ENCODE results near the gene NPTN.

NPTN gene

DNA sequence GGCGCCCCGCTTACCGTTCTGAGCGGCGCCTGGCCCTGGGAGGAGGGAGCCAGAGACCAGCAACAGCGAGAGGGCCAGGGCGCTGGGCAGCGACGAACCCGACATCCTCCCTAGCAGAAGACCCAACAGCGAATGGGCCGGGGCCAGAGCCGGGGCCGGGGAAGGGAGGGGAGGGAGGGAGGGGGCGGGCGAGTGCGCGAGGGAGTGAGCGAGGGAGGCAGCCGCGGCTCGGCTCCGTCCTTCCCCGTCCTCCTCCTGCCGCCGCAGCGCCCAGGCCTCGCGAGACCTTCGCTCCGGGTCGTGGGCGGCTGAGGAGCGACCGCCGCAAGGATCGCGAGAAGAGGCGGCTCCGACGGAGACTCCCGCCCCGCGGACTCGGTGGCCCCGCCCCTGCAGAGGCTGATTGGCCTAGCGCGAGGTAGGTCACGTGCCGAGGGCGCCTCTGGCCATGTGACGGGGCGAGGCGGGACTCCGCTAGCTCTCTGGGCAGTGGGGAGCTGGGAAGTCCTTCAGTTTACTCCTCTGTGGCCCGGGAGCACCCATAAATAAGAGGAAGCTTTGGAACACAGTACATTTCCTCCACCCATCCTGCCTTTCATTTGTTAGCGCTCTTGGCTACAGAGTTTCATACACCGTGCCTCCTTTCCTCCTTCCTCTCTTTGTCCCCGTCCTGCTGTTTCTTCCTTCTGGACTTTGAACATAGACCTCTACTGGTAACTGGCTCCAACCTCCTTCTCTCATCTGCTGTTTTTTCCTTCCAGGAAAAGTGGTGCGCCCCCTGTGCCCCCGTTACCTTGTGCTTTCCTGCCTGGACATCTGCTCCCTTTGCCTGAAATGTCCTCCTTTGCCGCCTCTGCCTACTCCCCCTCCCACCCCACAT is at the start of gene NPTN:
NPTN (minus strand) TSS at position 279 of the 880 bp plus-strand sequence; CDS start at position 105, 174 bp downstream.
- peak; percentile 95 for DNase-seq (ENCODE audit: low read depth)

DNA sequence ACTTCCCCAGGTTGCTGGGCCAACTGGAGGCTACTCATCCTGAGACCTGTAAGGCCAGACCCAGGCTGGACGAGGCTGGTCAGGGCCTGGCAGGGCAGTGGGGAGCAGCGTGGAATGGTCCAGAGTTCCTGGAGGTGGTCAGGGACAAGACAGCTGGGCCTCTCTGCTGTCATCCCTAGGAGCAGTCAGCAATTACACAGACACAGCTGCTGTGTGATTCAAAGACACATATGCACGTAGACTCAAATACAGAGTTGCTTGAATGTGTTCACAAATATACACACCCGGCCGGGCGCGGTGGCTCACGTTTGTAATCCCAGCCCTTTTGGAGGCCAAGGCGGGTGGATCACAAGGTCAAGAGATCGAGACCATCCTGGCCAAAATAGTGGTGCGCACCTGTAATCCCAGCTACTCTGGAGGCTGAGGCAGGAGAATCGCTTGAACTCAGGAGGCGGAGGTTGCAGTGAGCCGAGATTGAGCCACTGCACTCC is 49.5 kb upstream of the NPTN start:
- DNase-seq (ENCODE audit: low read depth), result no peak

DNA sequence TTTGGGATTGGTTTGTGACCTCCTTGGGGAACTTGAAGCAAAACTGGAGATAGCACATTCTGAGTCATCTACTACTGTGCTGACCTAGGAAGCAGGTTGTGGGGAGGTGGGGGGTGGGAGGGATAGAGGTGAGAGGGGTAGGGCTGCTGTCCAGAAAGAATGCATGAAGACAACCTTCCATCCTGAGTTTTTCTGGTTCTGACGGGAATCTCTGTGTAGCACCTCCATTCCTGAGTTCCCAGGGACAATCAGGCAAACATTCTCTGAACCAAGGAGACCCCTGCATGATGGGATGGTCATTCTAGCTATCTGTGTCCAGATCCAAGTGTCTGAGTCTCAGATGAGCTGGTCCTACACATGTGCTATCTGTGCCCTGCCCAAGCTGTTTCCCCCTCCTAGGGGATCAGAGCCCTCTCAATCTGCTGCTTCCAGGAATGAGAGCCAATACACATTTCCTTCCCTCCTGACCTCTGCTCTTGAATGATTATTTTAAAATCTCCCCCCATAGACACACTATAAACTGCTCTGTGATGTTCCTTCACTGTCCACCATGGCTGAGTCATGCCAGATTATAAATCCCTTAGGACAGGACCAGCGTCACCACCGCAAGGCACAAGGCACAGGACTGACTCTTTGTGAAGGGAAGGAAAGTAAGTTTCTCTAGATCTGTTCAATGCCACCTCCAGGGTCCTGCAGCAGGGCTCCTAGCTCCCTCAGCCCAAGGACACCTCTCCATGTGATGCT is 48.8 kb upstream of the NPTN start:
- DNase-seq (ENCODE audit: low read depth), result no peak

DNA sequence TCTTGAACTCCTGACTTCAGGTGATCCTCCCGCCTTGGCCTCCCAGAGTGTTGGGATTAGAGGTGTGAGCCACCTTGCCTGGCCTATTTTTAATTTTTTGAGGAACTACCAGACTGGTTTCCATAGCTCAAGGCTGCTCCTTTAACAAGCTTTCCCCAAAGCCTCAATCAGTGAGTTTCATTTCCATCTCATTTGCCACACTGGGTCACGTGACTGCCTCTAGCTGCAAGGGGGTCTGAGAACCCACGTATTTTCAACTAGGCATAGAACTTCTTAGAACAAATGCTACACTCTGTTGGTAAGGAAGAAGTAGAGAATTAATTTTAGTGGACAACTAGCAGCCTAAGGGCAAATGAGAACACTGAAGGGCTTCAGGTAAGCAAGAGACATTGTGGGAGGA is 47.9 kb upstream of the NPTN start:
- no peak for DNase-seq (ENCODE audit: low read depth)

DNA sequence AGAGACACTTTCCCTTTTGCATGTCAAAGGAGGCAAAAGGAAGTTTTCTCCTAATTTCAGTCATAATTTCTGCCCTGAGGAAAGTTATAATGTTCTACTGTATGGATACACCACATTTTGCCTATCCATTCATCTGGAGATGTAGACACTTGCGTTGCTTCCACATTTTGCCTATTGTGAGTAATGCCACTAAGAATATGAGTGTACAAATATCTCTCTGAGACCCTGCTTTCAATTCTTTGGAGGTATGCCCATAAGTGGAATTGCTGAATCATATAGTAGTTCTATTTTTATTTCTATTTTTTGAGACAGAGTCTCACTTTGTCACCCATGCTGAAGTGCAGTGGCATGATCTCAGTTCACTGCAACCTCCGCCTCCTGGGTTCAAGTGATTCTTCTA is 47.4 kb upstream of the NPTN start:
- DNase-seq (ENCODE audit: low read depth), result no peak

DNA sequence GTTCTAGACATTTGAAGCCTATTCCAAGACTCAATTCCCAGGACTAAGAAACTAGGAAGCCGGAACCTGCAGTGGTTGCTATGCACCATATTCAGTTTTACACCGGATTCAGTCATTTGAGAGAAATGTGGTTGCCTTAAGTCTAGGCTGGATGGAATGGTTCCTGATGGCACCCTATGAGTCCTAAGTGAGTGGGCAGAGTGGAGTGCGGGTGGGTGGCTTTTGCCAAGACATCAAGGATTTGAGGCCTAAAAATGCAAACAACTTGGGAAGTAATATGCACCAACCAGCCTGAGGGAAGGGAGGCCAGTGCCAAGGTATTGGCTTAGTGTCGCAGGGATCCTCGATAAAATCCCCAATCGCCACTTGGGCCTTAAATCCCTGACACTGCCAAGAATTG is 46.8 kb upstream of the NPTN start:
- no peak for DNase-seq (ENCODE audit: low read depth)

DNA sequence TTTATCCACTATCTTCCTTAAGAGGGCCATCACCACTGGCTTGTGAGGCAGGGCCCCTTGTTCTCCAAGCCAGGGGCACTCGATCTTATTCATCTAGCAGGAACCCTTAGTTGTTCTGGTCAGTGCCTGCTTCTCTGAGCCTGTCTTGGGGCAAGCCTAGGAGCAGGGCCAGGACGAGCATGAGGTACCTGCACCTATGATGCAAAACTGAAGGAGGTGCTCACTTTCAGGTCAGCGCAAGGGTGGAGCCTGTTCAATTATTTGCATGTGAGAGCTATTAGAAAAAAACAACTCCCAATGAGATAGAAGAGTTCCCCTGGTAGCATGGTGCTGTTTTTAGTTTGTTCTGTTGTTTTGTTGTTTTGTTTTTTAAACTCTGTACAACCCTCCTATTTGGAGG is 46.0 kb upstream of the NPTN start:
- DNase-seq (ENCODE audit: low read depth), result no peak

DNA sequence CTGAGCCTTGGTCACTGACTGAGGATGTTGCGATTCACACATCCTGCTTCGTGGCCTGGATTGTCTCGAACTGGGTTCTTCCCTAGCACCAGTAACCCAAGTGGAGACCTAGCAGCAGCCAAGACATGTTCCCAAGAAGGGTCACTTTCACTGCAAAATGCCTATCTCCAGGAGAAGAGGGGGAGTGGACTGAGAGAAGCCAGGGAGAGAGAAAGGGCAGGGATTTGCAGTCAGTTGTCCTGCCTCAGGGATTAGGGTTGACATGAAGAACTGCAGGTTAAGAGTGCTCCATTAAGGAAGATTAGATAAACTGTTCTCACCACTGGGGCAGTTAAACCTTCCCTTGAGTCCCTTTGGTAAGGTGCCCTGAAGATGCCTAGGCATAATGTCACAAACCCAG is 45.3 kb upstream of the NPTN start:
- no peak for DNase-seq (ENCODE audit: low read depth)

DNA sequence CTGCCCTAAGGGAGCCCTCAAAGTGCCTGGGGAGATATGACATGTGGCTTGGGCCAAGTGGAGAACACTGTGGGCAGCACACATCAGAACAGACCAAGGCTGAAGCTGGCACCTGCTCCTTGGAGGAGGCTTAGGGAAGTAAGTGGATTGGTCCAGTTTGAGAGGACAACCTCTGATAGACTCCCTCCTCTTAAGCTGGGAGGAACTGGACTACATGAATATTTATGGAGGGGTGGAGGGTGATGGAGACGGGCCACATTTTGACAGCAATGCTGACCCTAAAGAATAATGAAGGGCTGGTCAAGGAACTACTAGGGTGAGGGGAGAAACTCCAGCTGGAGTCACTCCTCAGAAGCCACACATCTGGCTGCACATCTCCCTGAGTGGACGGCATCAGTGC is 44.5 kb upstream of the NPTN start:
- DNase-seq (ENCODE audit: low read depth), result no peak

DNA sequence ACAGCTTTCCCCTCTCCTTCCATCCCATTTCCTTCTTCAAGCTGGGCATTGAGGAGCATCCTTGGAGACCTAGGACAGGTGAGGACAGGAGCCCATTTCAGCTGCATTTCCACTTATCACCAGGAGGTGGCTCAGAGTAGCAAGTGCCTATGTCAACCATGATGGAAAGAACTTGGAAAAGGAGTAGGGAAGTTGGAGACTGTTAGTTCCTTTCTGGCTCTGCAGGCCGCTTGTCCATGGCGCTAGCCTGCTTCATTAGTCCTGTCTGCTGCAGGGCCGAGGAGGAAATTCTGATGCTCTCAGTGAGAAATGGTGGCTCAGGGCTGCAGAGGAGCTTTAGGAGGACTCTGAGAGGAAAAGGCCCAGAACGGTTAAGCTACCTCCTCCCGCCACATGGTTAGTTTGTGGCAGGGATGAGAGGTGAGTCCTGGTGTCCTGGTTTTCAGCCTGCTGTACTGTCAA is 44.0 kb upstream of the NPTN start:
- no peak for DNase-seq (ENCODE audit: low read depth)

DNA sequence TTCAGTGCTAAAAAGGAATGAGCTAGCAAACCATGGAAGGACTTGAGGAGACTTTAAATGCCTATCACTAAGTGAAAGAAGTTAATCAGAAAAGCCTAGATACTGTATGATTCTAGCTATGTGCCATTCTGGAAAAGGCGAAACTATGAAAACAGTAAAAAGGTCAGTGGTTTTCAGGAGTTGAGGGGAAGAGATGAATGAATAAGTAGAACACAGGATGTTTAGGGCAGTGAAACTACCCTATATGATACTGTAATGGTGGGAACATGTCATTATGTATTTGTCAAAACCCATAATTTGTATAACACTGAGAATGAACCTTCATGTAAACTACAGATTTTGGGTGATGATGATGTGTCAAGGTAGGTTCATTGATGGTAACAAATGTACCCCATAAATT is 41.4 kb upstream of the NPTN start:
- DNase-seq (ENCODE audit: low read depth), result no peak

DNA sequence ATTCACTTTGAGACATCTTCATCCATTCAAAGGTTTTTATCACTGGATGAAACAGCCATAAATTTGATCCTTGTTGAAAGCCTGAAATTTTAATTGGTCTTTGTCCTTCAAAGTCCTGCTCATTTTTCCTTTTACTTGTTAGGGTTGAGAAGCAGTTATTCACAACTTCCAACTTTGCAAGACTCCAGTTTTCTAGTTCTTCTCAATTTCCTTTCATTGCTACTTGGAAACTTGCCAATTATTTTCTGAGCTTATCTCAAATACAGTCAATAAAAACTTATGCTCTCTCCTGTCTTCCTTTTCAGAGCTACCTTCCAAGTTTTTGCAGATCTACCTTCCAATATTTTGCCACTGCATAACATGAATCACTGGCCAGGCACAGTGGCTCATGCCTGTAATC is 27.3 kb upstream of the NPTN start:
- DNase-seq (ENCODE audit: low read depth), result no peak

DNA sequence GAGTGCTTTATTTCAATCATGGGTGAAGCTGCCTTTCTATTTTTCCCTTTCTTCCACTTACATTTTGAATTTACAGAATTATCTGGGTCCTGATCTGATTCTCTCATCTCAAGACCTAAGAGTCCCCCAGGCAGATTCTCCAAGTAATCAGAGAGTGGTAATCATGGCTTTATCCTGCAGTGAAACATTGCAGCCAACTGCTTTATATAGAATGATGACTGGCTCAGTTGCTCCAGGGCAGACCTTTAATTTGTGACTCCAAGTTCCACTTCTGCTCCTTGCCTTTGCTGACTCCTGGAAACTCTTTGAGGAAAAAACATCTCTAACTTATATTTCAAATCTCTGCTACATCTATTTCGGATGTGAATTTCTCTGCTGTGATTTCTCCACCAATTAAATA is 25.5 kb upstream of the NPTN start:
- DNase-seq (ENCODE audit: low read depth), result no peak

DNA sequence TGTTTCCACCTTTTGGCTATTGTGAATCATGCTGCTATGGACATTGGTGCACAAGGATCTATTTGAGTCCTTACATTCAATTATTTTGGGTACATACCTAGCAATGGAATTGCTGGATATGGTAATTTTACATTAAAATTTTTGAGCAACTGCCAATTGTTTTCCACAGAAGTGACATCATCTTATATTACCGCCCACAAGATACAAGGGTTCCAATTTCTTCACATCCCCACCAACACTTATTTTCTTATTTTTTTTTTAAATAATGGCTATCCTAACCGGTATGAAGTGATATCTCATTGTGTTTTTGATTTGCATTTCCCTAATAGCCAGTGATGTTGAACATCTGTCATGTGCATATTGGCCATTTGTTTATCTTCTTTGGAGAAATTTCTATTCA is 22.5 kb upstream of the NPTN start:
- DNase-seq (ENCODE audit: low read depth), result no peak

DNA sequence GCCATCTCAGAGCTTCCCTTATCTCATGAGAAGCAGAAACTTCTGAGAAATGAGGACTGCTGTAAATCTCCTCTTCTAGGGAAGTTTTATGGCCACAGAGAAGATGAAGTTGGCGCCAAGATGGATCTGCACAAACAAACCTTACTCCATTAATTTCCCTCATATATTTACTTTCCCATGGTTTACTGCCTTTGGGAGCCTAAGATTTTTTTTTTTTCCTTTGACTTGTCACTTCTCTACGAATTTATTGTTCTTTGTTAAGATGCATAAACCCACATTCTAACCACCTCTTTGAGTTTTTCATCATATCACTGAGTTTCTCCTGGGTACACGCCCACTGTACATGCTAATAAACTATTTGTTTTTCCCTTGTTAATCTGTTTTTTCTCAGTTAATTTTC is 21.5 kb upstream of the NPTN start:
- no peak for DNase-seq (ENCODE audit: low read depth)

DNA sequence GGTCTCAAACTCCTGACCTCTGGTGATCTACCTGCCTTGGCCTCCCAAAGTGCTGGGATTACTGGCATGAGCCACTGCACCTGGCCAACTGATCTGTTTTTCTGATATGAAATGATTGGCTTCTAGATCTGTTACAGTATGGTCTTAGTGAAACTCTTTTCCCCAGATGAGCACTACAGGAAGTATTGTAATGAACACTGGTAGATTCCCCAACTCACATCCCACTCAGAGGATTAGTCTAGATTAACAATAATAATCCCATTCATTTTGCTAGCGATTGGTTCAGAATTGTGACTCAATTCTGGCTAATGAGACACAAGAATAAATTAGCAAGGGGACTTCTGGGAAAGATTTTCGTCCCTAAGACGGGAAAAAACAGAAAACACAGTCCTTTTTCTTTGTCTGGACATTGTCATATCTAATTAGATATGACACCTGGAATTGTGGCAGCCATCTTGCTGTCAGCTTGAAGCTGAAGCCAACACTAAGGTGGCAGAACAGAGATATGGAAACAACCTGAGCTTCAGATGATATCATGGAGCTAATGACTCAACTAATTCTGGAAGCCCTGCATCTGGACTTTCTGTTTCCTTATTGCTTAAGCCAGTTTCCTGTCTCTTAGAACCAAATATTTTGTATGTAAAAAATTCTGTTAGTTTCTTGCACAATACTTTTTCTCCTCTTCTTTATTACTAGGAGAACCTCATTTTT is 17.4 kb upstream of the NPTN start:
- peak; percentile 34 for DNase-seq (ENCODE audit: low read depth)

DNA sequence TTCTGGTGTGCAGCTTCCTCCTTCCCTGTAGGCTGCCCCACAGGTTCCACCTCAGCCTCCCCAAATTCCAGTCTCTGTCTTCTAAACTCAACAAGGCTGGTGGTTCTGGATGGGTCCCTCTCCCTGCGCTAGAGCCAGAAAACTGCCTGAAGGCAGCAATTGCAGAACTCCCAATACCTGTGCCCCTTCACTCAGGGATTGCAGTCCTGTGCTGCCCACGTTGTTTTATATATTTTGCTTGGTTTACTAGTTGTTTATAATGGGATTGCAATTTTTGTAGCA is 14.8 kb upstream of the NPTN start:
- DNase-seq (ENCODE audit: low read depth), result no peak

DNA sequence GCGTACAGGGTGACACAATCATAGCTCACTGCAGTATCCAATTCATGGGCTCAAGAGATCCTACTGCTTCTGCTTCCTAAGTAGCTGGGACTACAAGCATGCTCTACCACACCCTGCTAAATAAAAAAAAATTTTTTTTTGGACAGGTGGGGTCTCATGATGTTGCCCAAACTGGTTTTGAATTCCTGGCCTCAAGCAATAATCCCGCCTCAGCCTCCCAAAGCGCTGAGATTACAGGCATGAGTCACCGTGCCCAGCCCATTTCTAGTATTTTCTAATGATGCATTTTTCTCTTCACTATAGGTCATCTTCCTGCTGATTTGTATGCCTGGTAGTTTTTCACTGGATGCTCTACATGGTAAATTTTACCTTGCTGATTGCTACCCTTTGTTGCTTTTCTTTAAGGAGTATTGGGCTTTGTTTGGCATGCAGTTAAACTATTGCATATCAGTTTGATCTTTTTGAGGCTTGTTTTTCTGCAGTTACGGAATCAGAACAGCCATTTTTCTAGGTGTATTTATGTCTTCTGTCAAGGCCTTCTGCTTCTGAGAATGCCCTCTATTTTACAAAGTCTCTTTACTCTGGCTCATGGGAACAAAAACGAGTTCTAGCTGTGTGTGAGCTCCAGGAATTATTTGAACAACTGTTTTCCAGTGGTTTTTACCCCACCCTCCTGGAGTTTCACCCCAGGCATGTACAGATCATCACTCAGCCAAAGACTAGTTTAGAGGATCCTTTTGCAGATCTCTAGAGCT is 14.2 kb upstream of the NPTN start:
- no peak for DNase-seq (ENCODE audit: low read depth)

DNA sequence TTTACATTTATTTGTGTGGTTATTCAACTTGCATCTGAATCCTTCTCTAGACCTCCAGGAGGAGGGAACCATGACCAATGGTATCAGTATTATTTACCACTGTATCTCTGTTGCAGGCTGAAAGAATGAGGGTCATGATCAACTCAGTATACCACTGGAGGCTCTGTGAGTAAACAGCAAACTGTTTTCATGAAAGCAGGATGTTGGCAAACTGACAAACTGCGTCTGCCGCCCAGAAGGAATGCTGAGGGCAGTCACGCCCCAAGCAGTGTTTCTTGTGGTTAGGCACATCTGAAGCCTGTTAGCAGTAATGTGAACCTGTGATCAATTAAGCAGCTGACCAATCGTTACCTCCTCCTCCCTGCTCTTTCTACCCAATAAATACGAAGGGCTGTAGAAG is 6.3 kb upstream of the NPTN start:
- peak; percentile 55 for DNase-seq (ENCODE audit: low read depth)

DNA sequence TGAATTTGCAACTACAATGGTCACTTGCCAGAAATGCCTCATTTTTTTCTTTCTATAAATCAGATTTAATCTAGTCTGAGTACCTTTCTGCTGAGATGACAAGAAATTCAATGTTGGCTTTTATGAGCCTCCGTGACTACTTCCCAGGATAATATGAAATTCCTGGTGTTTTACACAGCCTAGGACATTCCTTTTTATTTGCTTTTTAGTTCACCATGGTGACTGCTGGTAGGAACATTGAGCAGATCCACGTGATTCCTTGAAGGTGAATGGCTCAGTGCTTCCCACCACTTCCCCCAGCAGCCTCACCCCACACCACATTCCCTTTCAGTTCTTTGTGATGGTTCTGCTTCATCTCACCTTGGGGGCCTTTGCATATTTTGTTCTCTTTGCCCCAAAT is 4.3 kb upstream of the NPTN start:
- DNase-seq (ENCODE audit: low read depth), result peak; percentile 65

DNA sequence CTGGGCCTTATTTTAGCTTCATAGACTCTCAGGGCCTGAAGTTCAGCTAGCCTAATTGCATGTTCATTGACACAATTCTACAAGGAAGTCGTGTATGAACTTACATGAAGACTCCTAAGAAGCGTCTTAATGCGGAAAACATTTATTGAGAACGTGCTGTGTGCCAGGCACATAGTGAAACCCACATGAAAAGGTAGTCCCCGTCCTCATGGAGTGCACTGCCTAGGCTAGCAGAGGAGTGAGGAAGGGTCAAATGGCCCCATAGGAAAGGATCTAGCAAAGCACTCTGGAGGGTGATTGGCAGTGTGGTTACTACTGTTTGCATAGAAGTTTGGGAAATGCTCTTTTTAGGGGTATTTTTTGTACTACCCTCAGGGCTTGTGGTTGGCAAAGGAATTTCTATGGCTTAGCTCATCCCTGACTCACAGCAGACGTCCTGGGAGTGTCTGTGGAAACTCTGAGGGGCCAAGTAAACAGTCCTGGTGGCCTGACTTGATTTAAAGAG is 854 bp upstream of the NPTN start:
- DNase-seq (ENCODE audit: low read depth), result peak; percentile 88

DNA sequence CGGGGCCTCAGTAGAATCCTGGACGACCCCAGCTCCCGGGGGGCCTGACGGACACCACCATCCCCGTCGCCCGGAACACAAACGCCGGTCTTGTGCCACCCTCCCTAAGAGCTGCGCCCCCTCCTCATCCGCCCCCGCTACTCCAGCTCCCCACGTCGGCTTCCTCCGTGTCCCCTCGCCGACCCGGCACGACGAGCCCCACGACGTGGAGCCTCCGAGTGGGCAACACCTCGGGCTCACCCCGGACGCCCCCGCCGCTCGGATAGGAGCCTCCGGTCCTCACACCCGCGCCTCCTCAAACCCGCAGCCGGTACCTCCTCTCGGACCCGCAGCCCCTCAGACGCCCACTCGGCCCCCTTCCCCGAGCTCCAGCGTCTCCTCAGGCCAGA is 525 bp downstream of the NPTN start:
- no peak for DNase-seq (ENCODE audit: low read depth)

Measured in GM04504 (cell line).